Suprapubic skin (tissue), 4 donors: ENCODE results near the gene XNDC1N. TPM values are rescaled to one million over a fixed set of nuclear protein-coding genes. Genes with fewer than 3 reads are reported as not detected.
"Not testable (repeated sequence)": the region's sequence is repeated elsewhere in the genome, so short reads cannot be mapped to it uniquely, and the experiment has no call there.

Experiments
- DNase-seq, 2 donors: peaks; one replicate each; pipeline ENCODE4 v3.0.0-alpha.2; 2019; ENCODE audit warnings: low spot score in 2 of 2
- H3K27ac ChIP-seq: fragments of 200-600 bp; sonication (generic); one replicate; pipeline ENCODE4 v1.5.1; 2019
- H3K27me3 ChIP-seq: fragments of 200-600 bp; sonication (generic); one replicate; pipeline ENCODE4 v1.5.1; 2019
- H3K36me3 ChIP-seq: fragments of 200-600 bp; sonication (generic); one replicate; pipeline ENCODE4 v1.5.1; 2019
- H3K4me1 ChIP-seq: fragments of 200-600 bp; sonication (generic); one replicate; pipeline ENCODE4 v1.5.1; 2019
- H3K4me3 ChIP-seq: fragments of 200-600 bp; sonication (generic); one replicate; pipeline ENCODE4 v1.5.1; 2019; ENCODE audit warnings: mild to moderate bottlenecking
- H3K9me3 ChIP-seq: fragments of 200-600 bp; sonication (generic); one replicate; pipeline ENCODE4 v1.5.1; 2019
- CTCF ChIP-seq, 2 donors: fragments of 200-600 bp in 1 of 2; fragments of 450-650 bp in 1 of 2; sonication (generic) in 1 of 2; IDR thresholded peaks; one replicate each; pipeline ENCODE4 v1.5.1; 2016 to 2019; ENCODE audit warnings: antibody characterized with exemption in 2 of 2, mild to moderate bottlenecking in 1 of 2, moderate library complexity in 1 of 2
- EP300 ChIP-seq: sonication (generic); formaldehyde crosslinking; IDR thresholded peaks from one replicate; pipeline ENCODE4 v1.6.1; 2017; ENCODE audit warnings: antibody characterized with exemption
- POLR2A ChIP-seq, 2 donors: fragments of 450-650 bp; IDR thresholded peaks; one replicate each; pipeline ENCODE4 v1.6.1; 2017; ENCODE audit warnings: antibody characterized with exemption in 2 of 2, mild to moderate bottlenecking in 2 of 2, moderate library complexity in 2 of 2
- POLR2AphosphoS5 ChIP-seq, 3 donors: sonication (generic); formaldehyde crosslinking; IDR thresholded peaks; one replicate each; pipeline ENCODE4 v1.6.1; 2017; ENCODE audit warnings: antibody characterized with exemption in 3 of 3
- WGBS: methylation state at CpG from one replicate; pipeline ENCODE4 v1.1.5; 2018; 5-methylcytosine and 5-hydroxymethylcytosine counted together
- total RNA-seq, 4 donors: library from RNA; depleted of rRNA; stranded (reverse); fragments of >200 nt; gene quantifications; one replicate each; pipeline ENCODE4 v1.1.0, GENCODE V29; 2016

XNDC1N gene
- total RNA-seq, 4 donors from 2014 or later = 3.6 to 25.3 (median 5.2) TPM

- TF ChIP-seq POLR2AphosphoS5 (IDR thresholded peaks at IDR 0.05) (no peak), CTCF (IDR thresholded peaks at IDR 0.05) (no peak), EP300 (no peak), POLR2A (IDR thresholded peaks at IDR 0.05) (no peak)
- Histone ChIP-seq H3K4me3 (no peak overlapping the region), H3K36me3 (no peaks in the 10 kb centered on the region), H3K4me1 (no peaks in the 10 kb centered on the region), H3K27ac (no peak overlapping the region), H3K9me3 (no peaks in the 10 kb centered on the region), H3K27me3 (no peaks in the 10 kb centered on the region)
- DNase-seq = no peak
- 95% methylated on average over 12 of the region's 12 CpGs for WGBS
These were observed 32.4 kb downstream of the XNDC1N start for GRCh38 chr11:71895961-71896360.

- not testable (repeated sequence) for H3K4me3 ChIP-seq, H3K27me3 ChIP-seq, H3K36me3 ChIP-seq, H3K9me3 ChIP-seq, H3K4me1 ChIP-seq, H3K27ac ChIP-seq, DNase-seq
- WGBS = 79% methylated on average over 13 of the region's 14 CpGs
These were observed 39.1 kb downstream of the XNDC1N start for GRCh38 chr11:71889181-71889872.

GRCh38 chr11:71888335-71889010 lies 39.9 kb downstream of the XNDC1N start:
- not testable (repeated sequence) for H3K36me3 ChIP-seq, H3K9me3 ChIP-seq, H3K4me1 ChIP-seq, H3K4me3 ChIP-seq, DNase-seq, H3K27me3 ChIP-seq, H3K27ac ChIP-seq
- WGBS = 95% methylated on average over 14 of the region's 14 CpGs

GRCh38 chr11:71885806-71886205 lies 42.6 kb downstream of the XNDC1N start:
- not testable (repeated sequence) for H3K27me3 ChIP-seq, H3K36me3 ChIP-seq, H3K27ac ChIP-seq, H3K9me3 ChIP-seq, H3K4me1 ChIP-seq, H3K4me3 ChIP-seq, DNase-seq
- WGBS = 97% methylated on average over 12 of the region's 12 CpGs

Other genes with a start within 250 kb of the XNDC1N start
- not detected for gene DEFB108B, start 95.4 kb downstream of the XNDC1N start, total RNA-seq
- not detected for gene DEFB131B, start 50.1 kb downstream of the XNDC1N start, total RNA-seq
- gene RNF121, start 452 bp upstream of the XNDC1N start, total RNA-seq = 10 to 100 TPM; 19.6 to 36.0 (median 26.3) TPM
- gene IL18BP, start 70.3 kb upstream of the XNDC1N start, total RNA-seq = 10 to 100 TPM in 1 of 4 donors, 1 to 10 TPM in 3; 2.9 to 18.6 (median 7.2) TPM
- gene NUMA1, start 151.9 kb upstream of the XNDC1N start, total RNA-seq = 100 to 1,000 TPM; 296 to 845 (median 452) TPM
- 1 to 10 TPM; 3.7 to 9.9 (median 6.6) TPM for gene LRRC51, start 152.3 kb upstream of the XNDC1N start, total RNA-seq
- 100 to 1,000 TPM in 2 of 4 donors, 10 to 100 TPM in 2; 64.5 to 111 (median 101) TPM for gene LAMTOR1, start 174.7 kb upstream of the XNDC1N start, total RNA-seq
- gene TOMT, start 177.3 kb upstream of the XNDC1N start, total RNA-seq = not detected
- 10 to 100 TPM; 20.6 to 32.1 (median 25.6) TPM for gene ANAPC15, start 184.1 kb upstream of the XNDC1N start, total RNA-seq
- gene FOLR3, start 207.1 kb upstream of the XNDC1N start, total RNA-seq = not detected